Fibroblast of lung (primary cell): ENCODE data around the gene TUFT1. TPM values are rescaled to one million over a fixed set of nuclear protein-coding genes. Genes with fewer than 3 reads are reported as not detected.
"Not testable (repeated sequence)": the region's sequence is repeated elsewhere in the genome, so short reads cannot be mapped to it uniquely, and the experiment has no call there.

ENCODE experiments used
- DNase-seq, 2 donors: peaks; one replicate each; pipeline versions ENCODE4 v3.0.0 to v3.0.0-alpha.2; 2010; ENCODE audit warnings: low read depth in 2 of 2
- H2AFZ ChIP-seq: 2 replicates; pipeline ENCODE4 v1.5.1; 2012; ENCODE audit warnings: low read length, control low read depth, inconsistent platforms
- H3K27ac ChIP-seq: 2 replicates; pipeline ENCODE4 v1.5.1; 2011; ENCODE audit warnings: low read length, control low read depth; ENCODE audit not compliant: insufficient read depth
- H3K27me3 ChIP-seq: 2 replicates; pipeline ENCODE4 v1.5.1; 2011; ENCODE audit warnings: mild to moderate bottlenecking, low read length; ENCODE audit not compliant: control insufficient read depth, insufficient read depth
- H3K36me3 ChIP-seq: 2 replicates; pipeline ENCODE4 v1.5.1; 2011; ENCODE audit warnings: low read length; ENCODE audit not compliant: control insufficient read depth, insufficient read depth
- H3K4me1 ChIP-seq: 2 replicates; pipeline ENCODE4 v1.5.1; 2011; ENCODE audit warnings: low read length; ENCODE audit not compliant: control insufficient read depth, insufficient read depth; ENCODE audit errors: extremely low read depth
- H3K4me2 ChIP-seq: 2 replicates; pipeline ENCODE4 v1.5.1; 2011; ENCODE audit warnings: low read length, control low read depth; ENCODE audit not compliant: insufficient read depth; ENCODE audit errors: extremely low read depth
- H3K4me3 ChIP-seq, 4 experiments: fragments of 200-600 bp in 1 of 4; sonication (generic) in 1 of 4; replicated peaks in 1 of 4; 2 replicates each; pipeline ENCODE4 v1.5.1; 2011 to 2016; ENCODE audit warnings: low read length in 4 of 4, low read depth in 3 of 4, mild to moderate bottlenecking in 3 of 4, control low read depth in 2 of 4, inconsistent platforms in 1 of 4, mixed read lengths in 1 of 4; ENCODE audit not compliant: insufficient read depth in 1 of 4; ENCODE audit errors: control extremely low read depth in 1 of 4
- H3K79me2 ChIP-seq: 2 replicates; pipeline ENCODE4 v1.5.1; 2012; ENCODE audit warnings: mild to moderate bottlenecking, low read length, inconsistent platforms; ENCODE audit not compliant: control insufficient read depth, insufficient read depth
- H3K9ac ChIP-seq: 2 replicates; pipeline ENCODE4 v1.5.1; 2011; ENCODE audit warnings: mild to moderate bottlenecking, low read length, control low read depth; ENCODE audit not compliant: insufficient read depth
- H3K9me3 ChIP-seq: 2 replicates; pipeline ENCODE4 v1.5.1; 2012; ENCODE audit warnings: low read depth, low read length; ENCODE audit not compliant: control insufficient read depth, insufficient read depth
- H4K20me1 ChIP-seq: 2 replicates; pipeline ENCODE4 v1.5.1; 2011; ENCODE audit warnings: low read length; ENCODE audit not compliant: control insufficient read depth, insufficient read depth; ENCODE audit errors: extremely low read depth
- EZH2 ChIP-seq: IDR thresholded peaks from 2 replicates; pipeline ENCODE4 v1.5.1; 2012; ENCODE audit warnings: low read length, control low read depth, mild to moderate bottlenecking; ENCODE audit errors: missing control alignments
- polyA plus RNA-seq, 2 donors: library from polyadenylated mRNA; depleted of rRNA in 1 of 2; stranded (reverse) in 1 of 2; unstranded in 1 of 2; fragments of >200 nt; gene quantifications; 2 replicates each; pipeline ENCODE4 v1.2.1, GENCODE V29; 2011 to 2012; ENCODE audit warnings: missing spikeins in 1 of 2
- total RNA-seq: library from RNA; depleted of rRNA; stranded (reverse); fragments of >200 nt; gene quantifications from 2 replicates; pipeline ENCODE4 v1.2.1, GENCODE V29; 2014
- TF ChIP-seq, protein P1 (sequence below), 2 donors: IDR thresholded peaks in 1 of 2; conservative IDR thresholded peaks in 1 of 2; 1 replicate in 1 of 2; 2 replicates in 1 of 2; pipeline ENCODE4 v1.5.1; 2011 to 2012; ENCODE audit warnings: low read length in 2 of 2, control low read depth in 1 of 2, inconsistent platforms in 1 of 2, low read depth in 1 of 2, mild to moderate bottlenecking in 1 of 2

TUFT1 gene
- total and polyA plus RNA-seq, 2 donors (not counting 1 experiment from before 2014, with no cell fraction given), result 18.2 to 24.7 TPM

DNA sequence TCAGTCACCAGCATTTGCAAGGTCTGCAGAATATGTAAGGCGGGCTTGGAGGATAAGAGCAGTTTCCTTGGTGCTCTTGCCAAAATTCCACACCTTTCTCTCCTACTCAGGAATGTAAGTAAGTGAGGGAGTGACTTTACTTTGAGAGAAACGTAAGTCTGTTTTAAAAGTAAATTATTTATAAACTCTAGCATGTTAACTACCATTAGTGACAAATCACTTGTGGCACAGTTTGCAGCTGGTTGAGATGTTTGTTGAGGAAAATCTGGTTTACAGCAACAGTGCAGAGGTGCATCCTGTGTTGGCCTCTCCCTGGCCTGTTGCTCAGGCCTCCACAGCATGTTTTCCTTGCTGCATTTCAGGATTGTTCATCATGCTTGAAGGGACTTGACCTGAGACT lies 20.4 kb upstream of the TUFT1 start:
- DNase-seq, result no peak
- Histone ChIP-seq H4K20me1 (no peaks in the 10 kb centered on the region), H3K9me3 (no peaks in the 10 kb centered on the region), H3K4me3 (no peak overlapping the region), H3K4me2 (no peak overlapping the region), H3K9ac (no peak overlapping the region), H2AFZ (no peak overlapping the region), H3K79me2 (no peaks in the 10 kb centered on the region), H3K36me3 (no peaks in the 10 kb centered on the region), H3K27ac (no peak overlapping the region), H3K27me3 (peaks cover 2% of the 10 kb centered on the region), H3K4me1 (no peaks in the 10 kb centered on the region)
- TF ChIP-seq, protein P1, sequence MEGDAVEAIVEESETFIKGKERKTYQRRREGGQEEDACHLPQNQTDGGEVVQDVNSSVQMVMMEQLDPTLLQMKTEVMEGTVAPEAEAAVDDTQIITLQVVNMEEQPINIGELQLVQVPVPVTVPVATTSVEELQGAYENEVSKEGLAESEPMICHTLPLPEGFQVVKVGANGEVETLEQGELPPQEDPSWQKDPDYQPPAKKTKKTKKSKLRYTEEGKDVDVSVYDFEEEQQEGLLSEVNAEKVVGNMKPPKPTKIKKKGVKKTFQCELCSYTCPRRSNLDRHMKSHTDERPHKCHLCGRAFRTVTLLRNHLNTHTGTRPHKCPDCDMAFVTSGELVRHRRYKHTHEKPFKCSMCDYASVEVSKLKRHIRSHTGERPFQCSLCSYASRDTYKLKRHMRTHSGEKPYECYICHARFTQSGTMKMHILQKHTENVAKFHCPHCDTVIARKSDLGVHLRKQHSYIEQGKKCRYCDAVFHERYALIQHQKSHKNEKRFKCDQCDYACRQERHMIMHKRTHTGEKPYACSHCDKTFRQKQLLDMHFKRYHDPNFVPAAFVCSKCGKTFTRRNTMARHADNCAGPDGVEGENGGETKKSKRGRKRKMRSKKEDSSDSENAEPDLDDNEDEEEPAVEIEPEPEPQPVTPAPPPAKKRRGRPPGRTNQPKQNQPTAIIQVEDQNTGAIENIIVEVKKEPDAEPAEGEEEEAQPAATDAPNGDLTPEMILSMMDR (conservative IDR thresholded peaks at IDR 0.05 in 1 of 2, IDR thresholded peaks at IDR 0.05 in 1 of 2; ENCODE audit: low read depth in 1 of 2, low read length in 2 of 2), result no peak
- no peak for TF ChIP-seq EZH2

- no peak for TF ChIP-seq EZH2
- TF ChIP-seq, protein P1 (conservative IDR thresholded peaks at IDR 0.05 in 1 of 2, IDR thresholded peaks at IDR 0.05 in 1 of 2; ENCODE audit: low read depth in 1 of 2, low read length in 2 of 2), result no peak
- no peaks in the 10 kb centered on the region for H3K9me3 ChIP-seq
- no peaks in the 10 kb centered on the region for H3K36me3 ChIP-seq
- H3K79me2 ChIP-seq, result no peaks in the 10 kb centered on the region
- H3K27ac ChIP-seq, result no peak overlapping the region
- peaks cover 2% of the 10 kb centered on the region for H3K27me3 ChIP-seq
- no peak for DNase-seq
- no peaks in the 10 kb centered on the region for H4K20me1 ChIP-seq
- H3K9ac ChIP-seq, result no peak overlapping the region
- no peak overlapping the region for H3K4me2 ChIP-seq
- H3K4me1 ChIP-seq, result no peaks in the 10 kb centered on the region
- no peak overlapping the region for H3K4me3 ChIP-seq
- H2AFZ ChIP-seq, result no peak overlapping the region
Measured at GRCh38 chr1:151520359-151520758, 19.8 kb upstream of the TUFT1 start.

DNA sequence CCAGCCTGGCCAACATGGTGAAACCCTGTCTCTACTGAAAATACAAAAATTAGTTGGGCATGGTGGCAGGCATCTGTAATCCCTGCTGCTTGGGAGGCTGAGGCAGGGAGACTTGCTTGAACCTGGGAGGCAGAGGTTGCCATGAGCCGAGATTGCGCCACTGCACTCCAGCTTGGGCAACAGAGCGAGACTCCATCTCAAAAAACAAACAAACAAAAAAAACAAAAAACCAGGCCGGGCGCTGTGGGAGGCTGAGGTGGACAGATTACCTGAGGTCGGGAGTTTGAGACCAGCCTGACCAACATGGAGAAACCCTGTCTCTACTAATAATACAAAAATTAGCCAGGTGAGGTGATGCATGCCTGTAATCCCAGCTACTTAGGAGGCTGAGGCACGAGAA lies 17.7 kb upstream of the TUFT1 start:
- H3K4me3 ChIP-seq, H3K27ac ChIP-seq, H4K20me1 ChIP-seq, H3K79me2 ChIP-seq, H3K36me3 ChIP-seq, H3K4me2 ChIP-seq, H3K4me1 ChIP-seq, H3K9me3 ChIP-seq, H3K9ac ChIP-seq, H2AFZ ChIP-seq, DNase-seq, H3K27me3 ChIP-seq: not testable (repeated sequence)
